Stimulated activated CD8-positive, alpha-beta memory T cell treated with anti-CD3 and anti-CD28 coated beads, Interleukin-7, amount 100 ng/mL, for 1 hour (primary cell): Measurements from ENCODE around the gene SUMF2.
"Not testable (repeated sequence)": the region's sequence is repeated elsewhere in the genome, so short reads cannot be mapped to it uniquely, and the experiment has no call there.

Experiments used
- DNase-seq, 2 donors: peaks; one replicate each; pipeline ENCODE4 v3.0.0-alpha.2; 2020; ENCODE audit warnings: low read depth in 2 of 2

The SUMF2 gene

GRCh38 chr7:56063882-56064625 is at the start of gene SUMF2:
Gene SUMF2 (plus strand): TSS chr7:56064286. CDS start chr7:56064312, 26 bp downstream.
- DNase-seq, result peak; percentile 74 to 84

- DNase-seq, result not testable (repeated sequence)
Observed at GRCh38 chr7:56017015-56017414, 47.1 kb upstream of the SUMF2 start.

- DNase-seq, result no peak
Observed at GRCh38 chr7:56019501-56019900, 44.6 kb upstream of the SUMF2 start.

GRCh38 chr7:56023500-56023899 is 40.6 kb upstream of the SUMF2 start:
- no peak for DNase-seq

GRCh38 chr7:56026538-56026937 is 37.5 kb upstream of the SUMF2 start:
- no peak for DNase-seq

GRCh38 chr7:56028942-56029630 is 35.0 kb upstream of the SUMF2 start:
- DNase-seq, result no peak

GRCh38 chr7:56030340-56030739 is 33.7 kb upstream of the SUMF2 start:
- no peak for DNase-seq

GRCh38 chr7:56031556-56031955 is 32.5 kb upstream of the SUMF2 start:
- DNase-seq, result not testable (repeated sequence)

GRCh38 chr7:56032578-56032977 is 31.5 kb upstream of the SUMF2 start:
- DNase-seq, result not testable (repeated sequence)

GRCh38 chr7:56033671-56034432 is 30.2 kb upstream of the SUMF2 start:
- peak; percentile 24 to 46 for DNase-seq

GRCh38 chr7:56040730-56041129 is 23.4 kb upstream of the SUMF2 start:
- no peak for DNase-seq

GRCh38 chr7:56045758-56046157 is 18.3 kb upstream of the SUMF2 start:
- not testable (repeated sequence) for DNase-seq

- DNase-seq, result no peak
Observed at GRCh38 chr7:56046721-56047445, 17.2 kb upstream of the SUMF2 start.

- not testable (repeated sequence) for DNase-seq
Observed at GRCh38 chr7:56047446-56048116, 16.5 kb upstream of the SUMF2 start.

- DNase-seq, result no peak
Observed at GRCh38 chr7:56048245-56048644, 15.8 kb upstream of the SUMF2 start.

GRCh38 chr7:56048763-56049162 is 15.3 kb upstream of the SUMF2 start:
- DNase-seq, result not testable (repeated sequence)

- DNase-seq, result no peak
Observed at GRCh38 chr7:56051053-56051338, 13.1 kb upstream of the SUMF2 start.

GRCh38 chr7:56051339-56052191 is 12.5 kb upstream of the SUMF2 start, which contains the start of the genes CCT6A and PSPH:
Gene CCT6A (plus strand): TSS chr7:56051765. CDS start chr7:56051849, 84 bp downstream.
Gene PSPH (minus strand): TSS chr7:56051444. CDS start chr7:56021212, 30,232 bp downstream.
- DNase-seq, result peak; percentile 71 to 79

GRCh38 chr7:56053379-56053778 is 10.7 kb upstream of the SUMF2 start:
- DNase-seq, result no peak

GRCh38 chr7:56053993-56054392 is 10.1 kb upstream of the SUMF2 start:
- no peak for DNase-seq
